ENCODE measurements around the gene SSH2. TPM values are rescaled to one million over a fixed set of nuclear protein-coding genes. Genes with fewer than 3 reads are reported as not detected.

The SSH2 gene
- total and polyA plus RNA-seq, 2 of the 13 experiments (the other 11 are each of a cell fraction or from before 2014, with no cell fraction given), result 6.0 to 6.4 TPM

GRCh38 chr17:29697371-29697770 lies 232.7 kb downstream of the SSH2 start:
- POLR2A ChIA-PET, result no interaction called here
- intact Hi-C loops (cut with micrococcal nuclease; ENCODE audit: unreplicated experiment), result loop anchor here (5.0 kb wide), 1 partner anchor 35 kb away; no protein-coding TSS in a partner anchor
- no peak overlapping the region for H3K27ac ChIP-seq (ENCODE audit: extremely low read length, insufficient read depth, low read length)
- H3K36me3 ChIP-seq (replicated peaks in 1 of 2; ENCODE audit: control insufficient read depth in 1 of 2, insufficient read depth in 2 of 2, low read length in 2 of 2), result peaks cover 0 to 14% of the 10 kb centered on the region in 2 experiments; a peak in 1 of 5 replicates
- H3K4me2 ChIP-seq (ENCODE audit: low read depth, low read length), result no peak overlapping the region
- WGBS (ENCODE audit: low lambda C conversion rate), result 98% methylated on average over 3 of the region's 3 CpGs
- FAIRE-seq (no peak), DNase-seq (ENCODE audit: low spot score) (no peak), ATAC-seq (no peak)
- no TSS peak for BruUV-seq (replicated peaks)
- H2AFZ ChIP-seq (ENCODE audit: low read length), result no peak overlapping the region
- CTCF ChIA-PET (ENCODE audit: low intra/inter-chr PET ratio, low total read pairs), result no interaction called here
- H3K79me2 ChIP-seq (ENCODE audit: insufficient read depth, low read length), result no peaks in the 10 kb centered on the region
- in situ Hi-C loops (cut with HindIII; ENCODE audit: extremely low pct_ligation_motif_present, low pct_unique_long_range_greater_than_20kb), result no loop called here
- no peak overlapping the region for H3K4me3 ChIP-seq (replicated peaks in 1 of 3; ENCODE audit: insufficient read depth in 1 of 3, low read depth in 2 of 3, low read length in 3 of 3)
- H4K20me1 ChIP-seq (ENCODE audit: insufficient read depth, low read length), result no peaks in the 10 kb centered on the region
- no peaks in the 10 kb centered on the region for H3K4me1 ChIP-seq (ENCODE audit: insufficient read depth, low read length)
- no peaks in the 10 kb centered on the region for H3K27me3 ChIP-seq (ENCODE audit: control insufficient read depth in 1 of 2, insufficient read depth in 2 of 2, low read length in 2 of 2)
- no peak overlapping the region for H3K9ac ChIP-seq (ENCODE audit: insufficient read depth, low read depth, low read length)
- H3K9me3 ChIP-seq (ENCODE audit: low read length), result no peaks in the 10 kb centered on the region
- TF ChIP-seq UBTF (CRISPR knock-in tag; IDR thresholded peaks at IDR 0.05) (no peak), TEAD3 (CRISPR knock-in tag; optimal IDR thresholded peaks at IDR 0.05; ENCODE audit: borderline replicate concordance) (no peak), RFXAP (CRISPR knock-in tag; IDR thresholded peaks at IDR 0.05; ENCODE audit: borderline replicate concordance) (no peak), ZSCAN29 (CRISPR knock-in tag; conservative IDR thresholded peaks at IDR 0.05) (no peak), RFX5 (IDR thresholded peaks at IDR 0.05; ENCODE audit: low read depth, low read length) (no peak), ZNF800 (CRISPR knock-in tag; IDR thresholded peaks at IDR 0.05) (no peak), ETS1 (CRISPR knock-in tag; IDR thresholded peaks at IDR 0.05) (no peak), ZIK1 (CRISPR knock-in tag; IDR thresholded peaks at IDR 0.05; ENCODE audit: borderline replicate concordance, low read depth) (no peak), TCF7 (IDR thresholded peaks at IDR 0.05; ENCODE audit: low read depth) (no peak), ZNF773 (CRISPR knock-in tag; IDR thresholded peaks at IDR 0.05; ENCODE audit: borderline replicate concordance) (no peak), BCL3 (CRISPR knock-in tag; IDR thresholded peaks at IDR 0.05) (no peak), ZBTB7B (CRISPR knock-in tag; IDR thresholded peaks at IDR 0.05) (no peak), HDAC6 (IDR thresholded peaks at IDR 0.05; ENCODE audit: low read depth, low read length) (no peak), ZBED4 (CRISPR knock-in tag; IDR thresholded peaks at IDR 0.05; ENCODE audit: borderline replicate concordance) (no peak)

Data from HepG2 (cell line).